Mucosa of descending colon (tissue), 3 donors: Measurements from ENCODE around the gene GIPC2. TPM values are rescaled to one million over a fixed set of nuclear protein-coding genes. Genes with fewer than 3 reads are reported as not detected.
"Not testable (repeated sequence)": the region's sequence is repeated elsewhere in the genome, so short reads cannot be mapped to it uniquely, and the experiment has no call there.

Source experiments
- ATAC-seq: fragments of 200-7000 bp; cut with Tn5 transposase; one replicate; pipeline ENCODE4 v1.9.1; 2020; ENCODE audit warnings: mild to moderate bottlenecking, moderate library complexity
- DNase-seq, 3 donors: peaks; one replicate each; pipeline ENCODE4 v3.0.0-alpha.2; 2020
- H3K36me3 ChIP-seq: fragments of 200-600 bp; one replicate; pipeline ENCODE4 v1.8.0; 2021; ENCODE audit warnings: low read depth, mild to moderate bottlenecking
- H3K4me1 ChIP-seq: fragments of 200-600 bp; one replicate; pipeline ENCODE4 v1.8.0; 2021; ENCODE audit warnings: low read depth, mild to moderate bottlenecking
- H3K4me3 ChIP-seq: fragments of 200-600 bp; one replicate; pipeline ENCODE4 v1.8.0; 2021; ENCODE audit warnings: mild to moderate bottlenecking
- H3K9me3 ChIP-seq: fragments of 200-600 bp; one replicate; pipeline ENCODE4 v1.8.0; 2021; ENCODE audit warnings: mild to moderate bottlenecking
- CTCF ChIP-seq: fragments of 200-600 bp; IDR thresholded peaks from one replicate; pipeline ENCODE4 v1.8.0; 2022; ENCODE audit warnings: antibody characterized with exemption, mild to moderate bottlenecking
- intact Hi-C, 2 donors: fragments of 100-400 bp; cut with DNase I in 1 of 2; cut with micrococcal nuclease in 1 of 2; formaldehyde crosslinking; loops; one replicate each; pipeline versions ENCODE4 v1.11.0 to v1.11.1; 2022; cut with DNase I, micrococcal nuclease
- total RNA-seq, 3 donors: library from RNA; stranded (reverse); fragmentation: NEBNext Ultra II Directional in 2 of 3; extraction: Animal tissue kit (Norgen Biotek cat#: 25700) in 2 of 3; gene quantifications; one replicate each; pipeline versions ENCODE4 v1.2.1 to v1.2.4, GENCODE V29; 2021 to 2023
- donor health status: DM: no; HTN: no; CAD: no; lungs with moderate emphysema.
- donor health status: DM: no; HTN: no; CAD: no.
- donor health status: DM: no; HTN: yes; CAD: no.

Gene GIPC2
- total RNA-seq, 3 donors from 2014 or later = 12.8 to 34.7 (median 27.9) TPM

- intact Hi-C loops = no loop called here
- ATAC-seq (no peak), DNase-seq (no peak)
- Histone ChIP-seq H3K4me3 (no peak overlapping the region), H3K4me1 (no peaks in the 10 kb centered on the region), H3K9me3 (no peaks in the 10 kb centered on the region), H3K36me3 (no peaks in the 10 kb centered on the region)
- no peak for TF ChIP-seq CTCF
These were observed 36.5 kb upstream of the GIPC2 start for GRCh38 chr1:78009276-78009675.

- ATAC-seq = no peak
- Histone ChIP-seq H3K9me3 (no peaks in the 10 kb centered on the region), H3K36me3 (no peaks in the 10 kb centered on the region), H3K4me1 (no peaks in the 10 kb centered on the region), H3K4me3 (no peak overlapping the region)
- DNase-seq = no peak
- intact Hi-C loops = no loop called here
- TF ChIP-seq CTCF = no peak
These were observed 35.9 kb upstream of the GIPC2 start for GRCh38 chr1:78009836-78010235.

- no peak for ATAC-seq
- Histone ChIP-seq H3K4me3 (no peak overlapping the region), H3K4me1 (no peaks in the 10 kb centered on the region), H3K36me3 (no peaks in the 10 kb centered on the region), H3K9me3 (no peaks in the 10 kb centered on the region)
- intact Hi-C loops = no loop called here
- TF ChIP-seq CTCF = no peak
- DNase-seq = no peak
These were observed 34.7 kb upstream of the GIPC2 start for GRCh38 chr1:78011050-78011449.

GRCh38 chr1:78015148-78015547 is 30.6 kb upstream of the GIPC2 start:
- intact Hi-C loops = no loop called here
- DNase-seq (no peak), ATAC-seq (no peak)
- Histone ChIP-seq H3K4me3 (no peak overlapping the region), H3K4me1 (no peaks in the 10 kb centered on the region), H3K36me3 (no peaks in the 10 kb centered on the region), H3K9me3 (no peaks in the 10 kb centered on the region)
- TF ChIP-seq CTCF = no peak

- intact Hi-C loops = no loop called here
- no peak overlapping the region for H3K4me3 ChIP-seq
- no peaks in the 10 kb centered on the region for H3K36me3 ChIP-seq
- no peaks in the 10 kb centered on the region for H3K9me3 ChIP-seq
- no peaks in the 10 kb centered on the region for H3K4me1 ChIP-seq
- DNase-seq = no peak
- no peak for TF ChIP-seq CTCF
- no peak for ATAC-seq
These were observed 26.7 kb upstream of the GIPC2 start for GRCh38 chr1:78019024-78019423.

- ATAC-seq, DNase-seq, intact Hi-C loops, H3K36me3 ChIP-seq, H3K4me3 ChIP-seq, H3K9me3 ChIP-seq, H3K4me1 ChIP-seq: not testable (repeated sequence)
These were observed 24.6 kb upstream of the GIPC2 start for GRCh38 chr1:78021134-78021533.
